Upper lobe of left lung (tissue), 4 donors: ENCODE measurements around the gene FHIT.

ENCODE experiments used
- CTCF ChIP-seq, 6 experiments: fragments of 450-650 bp in 4 of 6; fragments of 200-600 bp in 2 of 6; sonication (generic) in 2 of 6; IDR thresholded peaks; one replicate each; pipeline ENCODE4 v1.5.1; 2016 to 2019; ENCODE audit warnings: antibody characterized with exemption in 6 of 6
- EP300 ChIP-seq, 4 donors: sonication (generic); formaldehyde crosslinking; IDR thresholded peaks; one replicate each; pipeline ENCODE4 v1.5.1; 2017; ENCODE audit warnings: antibody characterized with exemption in 4 of 4, control low read depth in 2 of 4
- POLR2A ChIP-seq, 4 donors: fragments of 450-650 bp; IDR thresholded peaks; one replicate each; pipeline ENCODE4 v1.5.1; 2016 to 2017; ENCODE audit warnings: antibody characterized with exemption in 4 of 4, mild to moderate bottlenecking in 2 of 4
- POLR2AphosphoS5 ChIP-seq, 2 donors: sonication (generic); formaldehyde crosslinking; IDR thresholded peaks; one replicate each; pipeline ENCODE4 v1.5.1; 2017; ENCODE audit warnings: antibody characterized with exemption in 2 of 2

GRCh38 chr3:61061092-61061723, 190.0 kb downstream of the FHIT start:
- TF ChIP-seq POLR2A (IDR thresholded peaks at IDR 0.05) = no peak
- TF ChIP-seq EP300 (IDR thresholded peaks at IDR 0.05) = no peak
- TF ChIP-seq CTCF (IDR thresholded peaks at IDR 0.05) = no peak
- TF ChIP-seq POLR2AphosphoS5 (IDR thresholded peaks at IDR 0.05) = no peak
